ENCODE data around the gene TNFRSF4. TPM values are rescaled to one million over a fixed set of nuclear protein-coding genes. Genes with fewer than 3 reads are reported as not detected.

Gene TNFRSF4
- total RNA-seq, 1 donor from 2014 or later = 0.31 TPM

GRCh38 chr1:1204998-1205768, 8.8 kb downstream of the TNFRSF4 start:
- Mint-ChIP-seq H3K4me1 (ENCODE audit: unreplicated experiment) (no peaks in the 10 kb centered on the region), H3K36me3 (no peaks in the 10 kb centered on the region), H3K27ac (no peak overlapping the region), H3K4me3 (no peak overlapping the region), H3K27me3 (peaks cover 5% of the 10 kb centered on the region), H3K9me3 (no peaks in the 10 kb centered on the region)
- no peak for DNase-seq (ENCODE audit: extremely low spot score, unreplicated experiment)
- TF ChIP-seq CTCF (conservative IDR thresholded peaks at IDR 0.05) = no peak

DNA sequence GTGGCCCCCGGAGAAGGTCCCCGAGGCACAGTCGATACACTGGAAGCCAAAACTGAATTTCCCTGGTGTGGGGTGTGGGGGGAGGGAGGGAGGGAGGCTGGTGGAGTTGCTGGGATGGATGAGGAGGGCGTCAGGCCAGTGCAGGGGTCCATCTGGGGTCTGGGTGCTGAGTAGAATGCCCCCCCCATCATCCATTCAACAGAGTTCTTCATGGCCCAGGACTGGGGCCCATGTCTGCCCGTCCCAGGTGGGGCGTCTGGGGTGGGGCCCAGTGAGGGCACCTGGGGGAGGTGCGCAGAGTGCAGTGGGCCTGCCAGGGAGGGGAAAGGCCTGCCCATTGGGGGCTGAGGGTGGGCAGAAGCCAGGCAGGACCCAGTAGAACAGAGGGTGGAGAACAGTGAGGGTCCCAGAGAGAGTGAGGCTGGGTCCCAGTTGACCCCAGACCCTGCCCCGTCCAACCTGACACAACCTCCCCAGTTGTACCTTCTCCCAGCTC, 9.5 kb downstream of the TNFRSF4 start:
- no peaks in the 10 kb centered on the region for H3K4me1 Mint-ChIP-seq (ENCODE audit: unreplicated experiment)
- TF ChIP-seq CTCF (conservative IDR thresholded peaks at IDR 0.05) = no peak
- no peak overlapping the region for H3K4me3 Mint-ChIP-seq
- H3K36me3 Mint-ChIP-seq = no peaks in the 10 kb centered on the region
- no peak for DNase-seq (ENCODE audit: extremely low spot score, unreplicated experiment)
- peaks cover 5% of the 10 kb centered on the region for H3K27me3 Mint-ChIP-seq
- no peak overlapping the region for H3K27ac Mint-ChIP-seq
- H3K9me3 Mint-ChIP-seq = no peaks in the 10 kb centered on the region

GRCh38 chr1:1203561-1204424, 10.2 kb downstream of the TNFRSF4 start:
- H3K27ac Mint-ChIP-seq = no peak overlapping the region
- H3K4me1 Mint-ChIP-seq (ENCODE audit: unreplicated experiment) = no peaks in the 10 kb centered on the region
- H3K4me3 Mint-ChIP-seq = no peak overlapping the region
- TF ChIP-seq CTCF (conservative IDR thresholded peaks at IDR 0.05) = no peak
- no peaks in the 10 kb centered on the region for H3K9me3 Mint-ChIP-seq
- peaks cover 5% of the 10 kb centered on the region for H3K27me3 Mint-ChIP-seq
- no peaks in the 10 kb centered on the region for H3K36me3 Mint-ChIP-seq
- no peak for DNase-seq (ENCODE audit: extremely low spot score, unreplicated experiment)

GRCh38 chr1:1202831-1203560, 11.0 kb downstream of the TNFRSF4 start:
- DNase-seq (ENCODE audit: extremely low spot score, unreplicated experiment) = no peak
- H3K4me1 Mint-ChIP-seq (ENCODE audit: unreplicated experiment) = no peaks in the 10 kb centered on the region
- H3K36me3 Mint-ChIP-seq = no peaks in the 10 kb centered on the region
- H3K4me3 Mint-ChIP-seq = no peak overlapping the region
- no peaks in the 10 kb centered on the region for H3K9me3 Mint-ChIP-seq
- peaks cover 5% of the 10 kb centered on the region for H3K27me3 Mint-ChIP-seq
- no peak overlapping the region for H3K27ac Mint-ChIP-seq
- no peak for TF ChIP-seq CTCF (conservative IDR thresholded peaks at IDR 0.05)
